ENCODE measurements around the gene PHACTR3.

The PHACTR3 gene

DNA sequence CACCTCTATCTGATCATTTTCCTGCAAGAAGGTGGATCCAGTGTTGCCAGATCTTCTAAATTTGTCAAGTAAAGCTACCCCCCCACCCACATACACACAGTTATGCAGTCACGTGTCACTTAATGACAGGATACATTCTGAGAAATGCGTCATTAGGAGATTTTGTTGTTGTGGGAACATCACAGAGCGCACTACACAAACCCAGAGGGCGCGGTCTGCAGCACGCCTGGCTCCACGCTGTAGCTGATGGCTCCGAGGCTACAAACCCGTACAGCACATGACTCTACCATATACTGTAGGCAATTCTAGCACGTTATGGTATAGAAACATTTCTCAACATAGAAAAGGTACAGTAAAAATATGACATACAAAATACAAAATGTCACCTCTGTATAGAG lies 202.2 kb downstream of the PHACTR3 start:
- no peak for DNase-seq

DNA sequence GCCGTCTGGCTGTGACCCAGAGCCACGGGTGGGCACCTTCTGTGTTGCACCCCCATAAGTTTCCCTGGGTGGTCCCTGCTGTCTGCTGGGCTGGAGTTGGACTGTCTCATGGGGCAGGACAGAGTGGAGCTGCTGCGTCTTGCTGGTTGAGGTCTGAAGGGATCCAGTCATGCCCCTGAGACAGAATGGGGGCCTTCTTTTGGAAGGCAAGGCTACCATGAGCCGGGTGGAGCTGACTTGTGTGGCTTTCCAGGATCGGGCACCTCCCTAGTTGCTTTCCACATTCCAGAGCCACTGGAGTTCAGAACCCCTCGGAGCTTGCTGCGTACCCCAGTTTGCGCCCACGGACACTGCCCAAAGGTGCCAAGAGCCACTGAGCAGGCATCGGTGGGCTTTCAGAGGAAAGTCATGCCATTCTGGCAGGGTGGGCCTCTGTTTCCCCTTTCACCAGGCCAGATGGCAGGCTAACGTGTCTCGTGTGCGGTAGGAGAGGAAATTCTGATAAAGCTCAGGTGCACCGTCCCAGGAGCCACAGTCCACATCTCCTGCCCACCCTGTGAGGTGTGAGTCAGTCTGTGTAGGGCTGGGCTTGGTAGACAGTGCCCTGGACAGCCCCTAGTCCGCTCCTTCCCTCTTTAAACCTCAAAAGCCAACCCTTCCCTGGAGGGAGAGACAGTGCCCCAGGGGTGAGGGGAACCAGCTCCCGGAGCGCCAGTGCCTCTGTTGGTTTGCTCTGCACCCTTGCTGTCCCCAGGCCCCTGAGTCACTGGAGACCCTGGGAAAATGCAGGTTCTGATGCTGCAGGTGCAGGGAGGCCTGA lies 203.8 kb downstream of the PHACTR3 start:
- DNase-seq = peak; percentile 10

DNA sequence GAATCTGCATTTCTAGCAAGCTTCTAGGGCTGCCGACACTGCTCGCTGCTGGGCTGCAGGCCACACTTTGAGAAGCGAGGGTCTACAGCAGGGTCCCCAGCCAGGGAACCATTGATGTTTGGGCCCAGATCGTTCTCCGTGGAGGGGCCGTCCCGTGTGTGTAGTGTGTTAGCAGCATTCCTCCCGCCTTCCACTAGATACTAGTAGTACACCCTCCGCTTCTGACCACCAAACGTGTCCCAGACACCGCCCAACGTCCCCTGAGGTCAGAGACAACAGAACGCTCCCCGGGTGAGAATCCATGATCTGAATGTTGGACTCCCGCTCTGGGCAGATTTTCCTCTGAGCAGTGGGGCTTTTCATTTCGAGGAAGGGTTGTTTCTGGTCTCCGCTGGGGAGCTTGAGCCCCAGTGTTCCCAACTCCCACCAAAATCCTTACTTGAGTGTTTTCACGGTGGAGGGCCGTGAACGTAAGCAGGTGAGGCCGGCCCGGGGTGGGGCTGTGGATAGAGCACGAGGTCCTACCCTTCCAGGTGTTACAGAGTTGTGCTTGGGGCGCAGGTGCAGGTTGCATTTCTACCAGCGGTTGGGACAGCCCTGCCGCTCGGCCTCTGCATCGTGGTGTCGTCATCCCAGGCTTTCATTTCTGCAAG lies 204.5 kb downstream of the PHACTR3 start:
- no peak for DNase-seq

DNA sequence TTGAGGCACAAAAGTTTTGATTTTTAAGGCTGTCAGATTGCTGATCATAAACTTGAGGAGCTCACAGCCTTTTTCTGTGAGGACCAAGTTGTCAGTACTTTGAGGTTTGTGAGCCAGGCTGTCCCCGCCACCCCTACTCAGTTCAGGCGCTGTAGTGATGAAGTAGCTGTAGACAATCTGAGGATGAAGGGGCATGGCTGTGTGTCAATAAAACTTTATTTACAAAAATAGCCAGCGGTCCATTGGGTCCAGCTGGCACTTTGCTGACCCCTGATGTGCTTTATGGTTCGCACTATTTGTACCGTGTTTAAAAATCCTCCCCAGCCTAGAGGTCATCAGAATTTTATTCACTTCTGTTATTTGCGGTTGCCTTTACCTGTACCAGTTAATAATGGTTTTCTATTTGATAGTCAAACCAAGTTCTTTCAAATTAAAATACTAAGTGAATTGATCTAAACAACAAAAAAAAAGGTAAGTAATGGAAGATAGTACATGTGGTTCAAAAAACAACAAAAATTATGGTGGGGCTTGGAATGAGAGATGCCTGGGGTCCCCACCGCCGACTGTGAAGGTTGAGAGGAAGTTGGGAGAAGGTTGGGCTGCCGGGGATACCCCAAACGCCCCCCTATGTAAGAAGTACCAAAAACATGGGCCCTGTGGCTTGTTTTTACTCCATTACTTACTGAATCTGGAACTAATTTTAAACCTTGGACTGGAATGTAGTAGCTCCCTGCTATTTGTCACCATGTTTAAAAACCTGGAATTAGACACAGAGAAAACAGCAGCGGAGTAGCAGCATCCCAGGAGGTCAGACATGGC lies 205.5 kb downstream of the PHACTR3 start:
- DNase-seq = no peak

DNA sequence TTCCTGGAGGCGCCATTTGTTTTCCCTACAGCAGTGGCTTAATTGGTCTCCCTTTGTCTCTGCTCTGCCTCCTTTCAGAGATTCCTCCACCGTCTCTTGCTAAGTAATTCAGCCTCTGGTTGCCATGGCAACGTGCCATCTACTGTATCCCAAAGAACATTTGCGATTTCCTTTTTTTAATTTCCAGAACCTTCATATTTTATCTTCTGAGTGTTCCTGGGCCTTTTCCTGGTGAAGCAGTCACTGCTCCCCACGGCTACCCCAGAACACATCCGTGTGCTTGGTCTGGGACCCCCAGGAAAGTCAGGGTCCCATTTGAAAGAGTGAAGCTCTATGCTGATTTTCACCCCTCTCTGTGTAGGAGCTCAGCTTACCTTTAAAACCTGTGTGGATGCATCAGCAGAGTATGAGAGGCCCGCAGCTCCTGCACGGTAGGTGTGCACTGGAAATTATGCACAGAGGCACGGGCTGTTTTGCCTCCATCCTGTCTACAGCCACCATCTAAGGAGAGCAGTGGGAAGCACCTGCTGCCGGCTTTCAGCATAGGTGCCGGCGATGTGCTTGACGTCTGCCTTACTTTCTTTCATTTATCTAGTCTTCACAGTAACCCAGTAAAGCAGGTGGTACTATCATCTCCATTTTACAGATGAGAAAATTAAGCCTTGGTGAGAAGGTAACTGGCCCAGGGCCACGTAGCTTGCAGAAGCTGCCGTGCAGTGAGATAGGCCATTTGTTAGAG lies 206.3 kb downstream of the PHACTR3 start:
- DNase-seq = no peak

DNA sequence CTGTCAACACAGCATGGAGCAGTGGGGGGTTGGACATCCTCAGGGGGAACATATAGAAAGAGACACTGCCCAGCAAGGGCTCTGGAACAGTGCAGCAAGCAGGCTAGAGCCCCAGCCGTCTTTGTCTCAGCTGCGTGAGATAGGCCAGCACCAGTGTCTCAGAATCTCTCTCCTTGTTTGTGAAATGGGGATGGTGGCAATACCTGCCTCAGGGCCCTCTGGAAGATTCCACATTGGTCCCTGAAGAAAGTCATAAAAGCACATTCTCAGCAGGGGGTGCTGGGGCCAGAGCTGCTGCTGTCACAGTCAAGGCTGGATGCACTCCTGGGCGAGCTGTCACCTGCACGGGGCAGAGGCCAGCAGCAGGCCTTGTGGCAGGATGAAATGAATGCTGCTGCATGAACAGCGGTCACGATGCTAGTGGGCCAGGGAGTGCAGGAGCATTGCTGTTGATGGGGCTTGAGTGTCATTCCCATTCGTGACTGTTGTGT lies 207.4 kb downstream of the PHACTR3 start:
- DNase-seq = no peak

DNA sequence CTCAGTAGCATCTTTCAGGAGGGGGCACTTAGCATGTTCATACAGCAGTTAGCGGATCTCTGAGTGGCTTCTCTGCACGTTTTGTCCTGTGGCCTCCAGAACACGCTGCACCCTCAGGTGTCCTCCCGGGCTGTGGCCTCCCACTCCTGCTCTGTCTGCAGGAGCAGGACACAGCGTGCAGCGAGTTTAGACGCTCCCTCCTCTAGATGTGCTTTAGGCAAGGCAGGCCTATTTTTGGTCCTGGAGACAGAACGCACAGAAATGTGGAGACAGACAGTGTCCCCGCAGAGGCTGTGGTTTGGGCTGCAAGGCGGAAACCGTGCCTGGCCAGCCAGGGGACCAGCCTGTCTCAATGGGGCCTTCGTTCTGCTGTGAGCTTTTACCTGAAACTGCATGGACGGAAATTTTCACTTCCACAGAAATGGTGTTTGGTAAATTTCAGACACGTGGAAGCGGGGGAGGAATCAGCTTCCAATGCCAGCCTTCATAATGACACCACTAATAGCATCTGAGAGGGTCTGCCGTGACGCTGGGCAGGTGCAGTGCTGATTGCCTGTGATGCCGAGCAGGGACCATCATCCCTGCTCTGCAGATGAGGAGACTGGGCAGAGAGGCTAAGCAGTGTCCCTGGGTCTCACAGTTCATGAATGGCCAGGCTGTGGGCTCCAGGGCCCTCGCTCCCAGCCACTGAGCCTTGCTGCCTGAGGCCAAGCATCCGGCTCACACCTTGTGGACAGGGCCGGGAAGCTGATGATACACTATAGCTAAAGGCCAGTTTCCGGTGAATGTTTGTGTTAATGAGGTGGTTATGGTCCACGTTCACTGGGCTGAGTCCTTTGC lies 208.2 kb downstream of the PHACTR3 start:
- no peak for DNase-seq

DNA sequence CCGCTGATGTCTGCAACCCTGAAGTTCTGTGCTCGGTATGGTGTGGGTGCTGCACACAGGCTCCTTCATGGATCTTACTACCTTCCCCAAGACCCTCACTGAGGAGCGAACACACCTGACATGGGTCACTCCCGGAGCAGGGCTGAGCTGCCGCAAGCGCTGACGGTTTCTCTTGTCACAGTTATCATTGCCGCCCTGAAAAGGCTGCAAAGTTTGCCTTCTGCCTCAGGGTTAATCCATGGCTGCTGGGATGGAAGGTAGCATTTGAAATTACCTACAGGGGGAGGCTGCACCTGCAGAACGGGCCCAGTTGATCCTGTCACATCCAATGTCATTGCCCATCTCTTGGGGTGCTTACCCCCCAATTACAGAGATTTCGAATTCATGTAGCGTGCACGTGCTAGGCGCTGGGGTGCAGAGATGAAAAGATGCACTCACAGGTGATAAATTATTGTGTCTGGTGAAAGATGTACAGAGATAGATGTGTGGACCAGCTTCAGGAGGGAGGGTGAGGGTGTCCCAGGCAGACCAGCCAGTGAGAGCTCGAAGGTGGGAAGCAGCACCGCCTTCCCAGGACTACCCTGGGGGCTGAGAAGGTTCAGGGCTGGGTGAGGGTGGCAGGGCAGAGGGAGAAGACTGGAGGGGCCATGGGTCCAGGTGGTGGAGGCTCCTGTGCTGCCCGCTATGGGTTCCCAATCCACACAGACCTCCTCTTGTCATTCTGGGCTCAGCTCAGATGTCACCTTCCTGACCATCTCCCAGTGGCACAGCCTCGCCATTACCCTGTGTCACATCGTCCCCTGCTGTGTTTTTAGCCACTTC lies 209.0 kb downstream of the PHACTR3 start:
- no peak for DNase-seq

DNA sequence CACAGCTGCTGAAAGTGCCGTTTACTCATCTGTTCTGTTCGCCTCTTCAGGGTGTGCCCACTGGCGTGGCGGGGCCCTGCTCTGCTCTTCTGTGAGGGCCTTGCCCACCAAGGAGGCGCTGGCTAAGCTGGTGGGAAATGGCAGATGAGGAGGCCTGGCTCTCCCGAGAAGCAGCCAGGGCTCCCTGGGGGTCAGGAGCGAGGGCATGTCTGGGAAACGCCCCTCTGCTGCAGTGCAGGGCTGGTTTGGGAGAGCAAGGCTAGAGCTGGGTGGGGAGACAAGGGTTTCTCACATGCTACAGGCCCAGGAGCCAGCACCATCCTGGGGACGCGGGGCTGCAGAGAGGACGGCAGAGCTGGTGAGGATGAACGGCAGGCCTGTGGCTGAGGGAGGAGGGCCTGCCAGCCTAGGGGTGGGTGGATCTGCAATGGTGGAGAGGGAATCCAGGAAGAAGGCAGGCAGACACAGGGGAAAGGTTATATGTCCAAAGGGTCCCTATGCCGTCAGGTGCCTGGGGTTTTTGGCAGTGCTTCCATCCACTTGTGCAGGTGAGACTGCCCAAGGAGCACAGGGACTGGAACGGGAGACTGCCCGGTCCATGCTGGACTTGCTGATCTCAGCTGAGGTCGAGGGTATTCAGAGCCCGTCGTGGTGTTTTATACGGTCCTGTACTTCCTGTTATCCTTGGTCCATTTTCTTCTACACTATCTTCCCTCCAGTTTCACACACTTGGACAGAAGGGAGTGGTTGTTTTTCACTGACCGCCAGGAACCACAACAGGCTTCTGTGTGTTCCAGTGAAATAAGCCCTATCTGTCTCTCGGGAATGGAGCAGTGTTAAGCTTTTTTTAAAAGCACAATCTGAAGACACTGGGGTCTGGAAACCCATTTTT lies 209.9 kb downstream of the PHACTR3 start:
- DNase-seq = no peak

DNA sequence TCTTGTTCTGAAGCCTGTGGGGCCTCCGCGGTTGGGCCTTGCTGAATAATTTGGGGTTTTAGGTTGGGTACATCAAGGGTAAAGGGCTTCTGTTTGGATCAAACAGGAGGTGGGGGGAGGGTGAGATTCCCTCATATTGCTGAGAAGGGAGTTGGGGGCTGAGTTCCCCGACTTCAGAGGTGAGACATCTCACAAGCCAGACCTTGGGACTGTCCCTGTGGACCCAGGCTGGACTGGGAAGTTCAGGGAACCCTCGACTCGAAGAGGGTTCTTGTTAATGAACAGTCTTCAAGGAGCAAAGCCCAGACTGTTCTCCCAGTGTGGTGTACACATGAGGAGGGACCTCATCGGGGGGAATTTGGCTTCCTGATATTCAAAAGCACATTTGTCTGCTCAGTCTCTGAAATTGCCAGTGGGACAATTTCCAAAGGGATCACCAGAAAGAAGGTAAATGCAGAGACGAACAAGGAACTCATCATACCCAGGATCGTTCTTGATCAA lies 210.6 kb downstream of the PHACTR3 start:
- no peak for DNase-seq

DNA sequence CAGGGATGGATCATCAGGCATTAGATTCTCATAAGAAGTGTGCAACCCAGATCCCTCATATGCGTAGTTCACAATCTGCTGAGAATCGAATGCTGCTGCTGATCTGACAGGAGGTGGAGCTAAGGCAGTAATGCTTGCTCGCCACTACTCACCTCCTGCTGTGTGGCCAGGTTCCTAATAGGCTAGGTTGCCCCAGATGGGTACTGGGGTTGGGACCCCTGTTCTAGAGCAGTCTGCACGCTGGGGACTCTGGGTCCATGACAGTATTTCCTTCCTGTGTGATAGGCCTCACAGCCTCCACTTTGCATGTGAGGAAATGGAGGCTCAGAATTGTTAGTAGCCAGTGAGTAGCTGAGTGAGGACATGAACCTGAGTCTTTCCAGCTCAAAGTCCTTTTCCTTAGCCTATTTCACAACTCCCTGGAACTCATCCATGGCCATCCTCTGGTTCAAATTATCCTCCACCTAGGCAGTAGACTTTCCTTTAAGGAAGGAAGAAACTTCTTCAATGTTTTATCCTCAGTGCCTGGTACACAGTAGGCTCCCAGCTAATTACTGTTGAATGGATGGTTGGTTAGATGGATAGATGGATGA lies 211.9 kb downstream of the PHACTR3 start:
- no peak for DNase-seq

DNA sequence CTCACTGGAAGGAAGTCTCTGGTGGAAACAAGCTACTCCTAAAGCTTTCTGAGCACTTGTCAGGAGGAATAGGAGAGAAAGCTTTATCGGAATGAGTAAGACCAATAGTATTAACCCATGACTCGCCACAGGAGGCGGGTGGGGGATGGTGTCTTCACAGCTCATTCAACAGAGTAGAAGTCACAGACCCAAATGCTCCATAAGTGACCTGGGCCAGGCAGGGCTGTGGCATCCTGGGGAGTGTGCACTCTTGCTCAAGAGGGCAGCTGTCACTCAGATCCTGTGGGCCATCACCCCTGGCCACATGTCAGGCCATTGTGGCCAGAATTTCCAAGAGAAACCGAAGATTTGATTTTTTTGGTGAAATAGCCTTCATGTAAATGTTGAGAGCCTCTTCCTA lies 213.1 kb downstream of the PHACTR3 start:
- no peak for DNase-seq

DNA sequence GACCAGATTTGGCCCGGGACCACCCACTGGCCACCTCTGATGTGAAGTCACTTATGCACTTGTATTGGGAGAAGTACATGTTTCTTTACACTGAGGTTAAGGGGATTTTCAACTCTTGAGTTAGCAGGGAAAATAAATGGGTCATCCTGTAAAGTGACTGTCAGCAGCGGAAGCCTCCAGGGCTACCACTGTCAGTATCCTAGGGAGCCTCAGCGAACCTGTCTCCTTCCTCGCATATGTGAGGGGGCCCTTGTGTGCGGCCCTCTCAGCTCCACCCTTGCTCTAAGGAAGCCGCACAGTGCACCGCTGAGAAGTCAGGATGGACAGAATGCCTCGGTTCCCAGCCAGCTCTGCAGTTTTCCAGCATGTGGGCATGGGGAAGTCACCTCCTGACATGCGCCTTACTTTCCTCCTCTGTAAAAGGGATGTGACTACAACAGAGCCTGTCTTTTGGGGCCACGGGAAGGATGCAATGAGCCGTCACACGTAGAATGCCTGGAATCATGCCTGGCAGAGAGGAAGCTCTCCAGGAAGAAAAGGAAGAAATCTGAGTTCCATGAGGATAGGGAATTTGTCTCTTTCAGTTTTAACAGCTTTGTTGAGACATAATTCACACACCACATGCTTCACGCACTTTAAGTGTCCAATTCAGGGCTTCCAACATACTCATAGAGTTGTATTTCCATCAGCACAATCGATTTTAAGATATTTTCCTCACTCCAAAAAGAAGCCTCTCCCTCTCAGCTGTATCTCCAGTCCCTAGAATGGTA lies 213.7 kb downstream of the PHACTR3 start:
- DNase-seq = no peak

DNA sequence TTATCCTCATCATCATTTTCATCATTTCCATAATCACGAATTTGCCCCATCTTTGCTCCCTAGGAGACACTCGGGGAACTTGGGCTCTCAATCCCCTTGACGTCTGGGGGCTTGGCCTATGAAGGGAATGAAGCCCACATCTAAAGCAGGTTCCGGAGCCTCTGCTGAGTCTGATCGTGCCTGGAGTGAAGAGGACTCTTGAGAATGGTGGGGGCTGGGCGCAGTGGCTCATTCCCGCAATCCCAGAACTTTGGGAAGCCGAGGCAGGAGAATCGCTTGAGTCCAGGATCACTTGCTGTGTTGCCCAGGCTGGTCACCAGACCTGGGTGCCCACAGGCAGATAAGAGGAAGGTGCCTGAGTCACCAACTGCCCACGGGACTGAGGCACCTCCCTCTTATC lies 214.6 kb downstream of the PHACTR3 start:
- no peak for DNase-seq

DNA sequence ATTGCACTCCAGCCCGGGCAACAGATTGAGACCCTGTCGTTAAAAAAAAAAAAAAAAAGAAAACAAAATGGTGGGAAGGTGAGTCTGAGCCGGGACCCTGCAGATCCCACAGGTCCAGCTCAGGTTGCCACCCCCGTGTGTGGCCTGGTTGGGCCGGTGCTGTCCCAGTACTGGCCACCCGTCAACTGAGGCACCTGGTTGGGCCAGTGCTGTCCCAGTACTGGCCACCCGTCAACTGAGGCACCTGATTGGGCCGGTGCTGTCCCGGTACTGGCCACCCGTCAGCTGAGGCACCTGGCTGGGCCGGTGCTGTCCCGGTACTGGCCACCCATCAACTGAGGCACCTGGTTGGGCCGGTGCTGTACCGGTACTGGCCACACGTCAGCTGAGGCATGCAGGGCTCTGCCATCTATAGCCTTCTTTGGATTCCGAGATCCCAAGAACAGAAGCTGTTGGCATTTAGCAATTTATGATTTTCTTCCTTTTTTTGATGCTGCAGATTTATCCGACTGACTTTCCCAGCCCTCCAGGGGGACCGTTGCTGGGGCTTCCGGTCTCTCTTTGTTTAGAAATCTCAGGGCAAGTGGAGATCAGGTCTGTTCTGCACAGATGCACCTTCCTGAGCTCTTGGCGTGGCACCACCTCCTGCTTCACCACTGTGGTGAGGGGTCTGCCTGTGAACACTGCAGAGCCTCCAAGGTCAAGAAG lies 215.3 kb downstream of the PHACTR3 start:
- DNase-seq = no peak

DNA sequence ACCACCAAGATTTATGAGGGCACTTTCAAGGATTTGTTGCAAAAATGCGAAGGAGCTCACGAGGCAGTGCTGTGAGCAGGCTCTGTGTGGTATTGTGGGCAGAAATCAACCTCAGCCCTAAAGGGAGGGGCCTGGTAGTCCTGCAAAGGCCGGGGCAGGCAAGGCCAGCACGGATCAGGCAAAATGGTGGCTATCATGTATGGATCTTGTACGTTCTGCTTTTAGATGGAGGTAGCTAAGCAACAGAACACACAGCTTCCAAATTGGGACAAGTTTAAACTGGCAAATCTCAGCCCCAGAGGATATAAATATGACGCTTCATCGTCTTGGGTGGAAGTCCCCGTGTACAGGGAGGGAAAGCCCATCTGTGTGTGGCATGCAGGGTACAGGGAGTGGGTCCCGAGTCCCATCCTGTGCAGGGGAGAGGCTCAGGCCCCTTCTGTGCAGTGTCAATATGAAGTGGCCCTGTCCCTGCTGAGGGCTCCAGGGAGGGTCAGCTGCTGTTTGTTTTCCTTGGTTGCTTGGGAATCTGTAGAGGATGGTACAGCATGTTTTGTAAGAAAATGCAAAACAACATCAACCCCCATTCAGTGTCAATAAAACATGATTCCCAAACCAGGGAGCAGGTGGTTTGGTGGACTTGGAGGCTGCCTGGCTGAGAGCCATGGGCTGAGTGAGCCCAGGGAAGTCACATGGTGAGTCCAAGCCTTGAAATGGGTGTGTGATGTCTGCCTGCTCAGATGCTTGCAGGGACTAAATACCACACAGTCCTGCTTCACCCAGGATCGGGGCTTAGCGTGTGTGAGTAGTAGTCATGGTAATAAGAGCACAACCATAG lies 216.1 kb downstream of the PHACTR3 start:
- no peak for DNase-seq

DNA sequence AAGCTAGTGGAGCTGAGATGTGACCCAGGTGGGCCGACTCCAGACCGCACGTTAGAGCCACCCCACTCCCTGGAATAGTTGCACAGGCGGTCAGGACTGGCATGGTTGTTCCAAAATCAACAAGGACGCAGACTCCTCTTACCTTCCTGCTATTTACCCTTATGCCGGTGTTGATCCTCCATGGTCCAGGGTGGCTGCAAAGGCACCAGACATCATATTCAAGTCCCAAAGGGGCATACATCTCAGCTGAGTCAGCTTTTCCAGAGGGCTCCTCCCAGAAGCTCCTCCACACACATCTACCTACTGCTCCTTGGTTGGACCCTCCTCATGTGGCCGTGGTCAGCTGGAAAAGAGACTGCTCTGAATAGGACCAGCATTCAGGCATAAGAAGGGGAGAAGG lies 216.9 kb downstream of the PHACTR3 start:
- DNase-seq = no peak
